ENCODE measurements around the gene PDZD2.

DNA sequence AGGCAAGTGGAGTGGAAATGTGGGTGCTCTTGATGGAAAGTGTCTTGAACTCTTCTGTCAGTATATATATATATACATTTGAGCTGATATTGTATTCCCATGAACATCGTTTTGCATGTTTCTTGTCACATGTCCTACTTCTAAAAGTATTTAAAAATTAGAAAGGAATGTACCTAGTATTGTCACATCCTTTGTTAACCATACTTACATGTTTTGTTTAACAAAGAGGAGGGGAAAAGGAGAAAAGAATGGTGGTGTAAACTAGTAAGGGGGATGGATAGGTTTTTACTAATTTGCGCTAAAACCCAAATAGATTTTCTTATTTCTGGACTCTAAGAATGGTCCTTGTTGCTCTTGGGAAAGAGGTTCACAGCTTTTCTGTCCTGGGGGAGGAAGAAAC lies 353.4 kb downstream of the PDZD2 start:
- TF ChIP-seq, protein P1, sequence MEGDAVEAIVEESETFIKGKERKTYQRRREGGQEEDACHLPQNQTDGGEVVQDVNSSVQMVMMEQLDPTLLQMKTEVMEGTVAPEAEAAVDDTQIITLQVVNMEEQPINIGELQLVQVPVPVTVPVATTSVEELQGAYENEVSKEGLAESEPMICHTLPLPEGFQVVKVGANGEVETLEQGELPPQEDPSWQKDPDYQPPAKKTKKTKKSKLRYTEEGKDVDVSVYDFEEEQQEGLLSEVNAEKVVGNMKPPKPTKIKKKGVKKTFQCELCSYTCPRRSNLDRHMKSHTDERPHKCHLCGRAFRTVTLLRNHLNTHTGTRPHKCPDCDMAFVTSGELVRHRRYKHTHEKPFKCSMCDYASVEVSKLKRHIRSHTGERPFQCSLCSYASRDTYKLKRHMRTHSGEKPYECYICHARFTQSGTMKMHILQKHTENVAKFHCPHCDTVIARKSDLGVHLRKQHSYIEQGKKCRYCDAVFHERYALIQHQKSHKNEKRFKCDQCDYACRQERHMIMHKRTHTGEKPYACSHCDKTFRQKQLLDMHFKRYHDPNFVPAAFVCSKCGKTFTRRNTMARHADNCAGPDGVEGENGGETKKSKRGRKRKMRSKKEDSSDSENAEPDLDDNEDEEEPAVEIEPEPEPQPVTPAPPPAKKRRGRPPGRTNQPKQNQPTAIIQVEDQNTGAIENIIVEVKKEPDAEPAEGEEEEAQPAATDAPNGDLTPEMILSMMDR (IDR thresholded peaks at IDR 0.05): no peak
- no peak for TF ChIP-seq POLR2A (IDR thresholded peaks at IDR 0.05)
